IMR-90 (cell line): ENCODE data around the gene INPP1. TPM values are rescaled to one million over a fixed set of nuclear protein-coding genes. Genes with fewer than 3 reads are reported as not detected.
A peak's percentile ranks its signal among the peaks of the same experiment; 100 is the strongest.

Source experiments
- ATAC-seq: fragments of 200-7000 bp; cut with Tn5 transposase; 2 replicates; pipeline ENCODE4 v1.9.1; 2020; ENCODE audit warnings: low read depth, mild to moderate bottlenecking, moderate library complexity
- BruUV-seq: library from RNA; stranded (reverse); fragments of 400-500 nt; replicated peaks from 2 replicates; lab custom pipeline; 2021; lab: Mats Ljungman, UMichigan
- CTCF ChIA-PET: fragments of 300-600 bp; formaldehyde crosslinking; extraction: SDS; loops from one replicate; lab custom pipeline; 2021; ENCODE audit warnings: antibody characterized with exemption; lab: Yijun Ruan, JAX
- POLR2A ChIA-PET: fragments of 300-600 bp; sonication (Branson Sonifier 250); formaldehyde crosslinking; loops from one replicate; lab custom pipeline; 2022; ENCODE audit warnings: antibody characterized with exemption; ENCODE audit not compliant: unreplicated experiment; lab: Charles Lee
- DNase-seq: peaks from one replicate; pipeline ENCODE4 v3.0.0; 2013
- H2AFZ ChIP-seq: replicated peaks from 2 replicates; pipeline ENCODE3; 2013; ENCODE audit warnings: low read length, mild to moderate bottlenecking; ENCODE audit not compliant: poor library complexity
- H2AK5ac ChIP-seq: 2 replicates; pipeline ENCODE4 v1.6.1; 2013; ENCODE audit warnings: low read depth, low read length, inconsistent platforms
- H2AK9ac ChIP-seq: replicated peaks from 2 replicates; pipeline ENCODE3; 2013; ENCODE audit warnings: mild to moderate bottlenecking, low read depth, low read length, moderate library complexity; ENCODE audit not compliant: poor library complexity
- H2BK120ac ChIP-seq: 2 replicates; pipeline ENCODE4 v1.6.1; 2013; ENCODE audit warnings: low read depth, low read length, inconsistent platforms
- H2BK15ac ChIP-seq: 3 replicates; pipeline ENCODE4 v1.6.1; 2013; ENCODE audit warnings: low read depth, low read length, inconsistent platforms
- H2BK20ac ChIP-seq: 2 replicates; pipeline ENCODE4 v1.6.1; 2013; ENCODE audit warnings: low read depth, mild to moderate bottlenecking, inconsistent platforms, low read length, moderate library complexity
- H2BK5ac ChIP-seq: 2 replicates; pipeline ENCODE4 v1.6.1; 2013; ENCODE audit warnings: mild to moderate bottlenecking, low read depth, low read length, inconsistent platforms; ENCODE audit not compliant: poor library complexity, severe bottlenecking
- H3K14ac ChIP-seq: replicated peaks from 2 replicates; pipeline ENCODE4 v1.6.1; 2013; ENCODE audit warnings: low read depth, low read length, inconsistent platforms
- H3K18ac ChIP-seq: 2 replicates; pipeline ENCODE4 v1.6.1; 2013; ENCODE audit warnings: low read depth, low read length, control low read depth
- H3K23ac ChIP-seq: 2 replicates; pipeline ENCODE4 v1.6.1; 2013; ENCODE audit warnings: low read depth, low read length, inconsistent platforms
- H3K27ac ChIP-seq: 2 replicates; pipeline ENCODE4 v1.5.1; 2013; ENCODE audit warnings: mild to moderate bottlenecking, control low read depth, low read length; ENCODE audit not compliant: insufficient read depth
- H3K27me3 ChIP-seq: 2 replicates; pipeline ENCODE4 v1.6.1; 2013; ENCODE audit warnings: low read length; ENCODE audit not compliant: control insufficient read depth, insufficient read depth
- H3K36me3 ChIP-seq: 2 replicates; pipeline ENCODE4 v1.6.1; 2013; ENCODE audit warnings: low read length, mixed read lengths; ENCODE audit not compliant: control insufficient read depth, insufficient read depth
- H3K4ac ChIP-seq: 2 replicates; pipeline ENCODE4 v1.6.1; 2013; ENCODE audit warnings: low read depth, low read length, inconsistent platforms
- H3K4me1 ChIP-seq: 2 replicates; pipeline ENCODE4 v1.6.1; 2013; ENCODE audit warnings: low read length, mixed read lengths; ENCODE audit not compliant: control insufficient read depth, insufficient read depth
- H3K4me2 ChIP-seq: 2 replicates; pipeline ENCODE4 v1.6.1; 2013; ENCODE audit warnings: low read depth, mild to moderate bottlenecking, control low read depth, low read length, moderate library complexity
- H3K4me3 ChIP-seq: 2 replicates; pipeline ENCODE4 v1.5.1; 2013; ENCODE audit warnings: low read depth, mild to moderate bottlenecking, control low read depth, low read length, moderate library complexity; ENCODE audit not compliant: insufficient read depth
- H3K56ac ChIP-seq: 2 replicates; pipeline ENCODE4 v1.6.1; 2013; ENCODE audit warnings: low read length, inconsistent platforms; ENCODE audit not compliant: insufficient read depth; ENCODE audit errors: extremely low read depth
- H3K79me1 ChIP-seq, 2 experiments: 2 replicates each; pipeline ENCODE4 v1.6.1; 2013; ENCODE audit warnings: low read length in 2 of 2, inconsistent platforms in 1 of 2, low read depth in 1 of 2
- H3K9ac ChIP-seq: 2 replicates; pipeline ENCODE4 v1.6.1; 2013; ENCODE audit warnings: low read depth, low read length, control low read depth
- H3K9me1 ChIP-seq: 2 replicates; pipeline ENCODE4 v1.6.1; 2013; ENCODE audit warnings: low read length, inconsistent platforms; ENCODE audit not compliant: insufficient read depth
- H3K9me3 ChIP-seq: 2 replicates; pipeline ENCODE4 v1.6.1; 2013; ENCODE audit warnings: low read length; ENCODE audit not compliant: control insufficient read depth, insufficient read depth
- H4K20me1 ChIP-seq: 2 replicates; pipeline ENCODE4 v1.6.1; 2013; ENCODE audit warnings: low read length, inconsistent platforms; ENCODE audit not compliant: insufficient read depth
- H4K5ac ChIP-seq: 2 replicates; pipeline ENCODE4 v1.6.1; 2013; ENCODE audit warnings: mild to moderate bottlenecking, low read depth, low read length, control low read depth
- H4K8ac ChIP-seq, 2 experiments: 2 replicates each; pipeline ENCODE4 v1.6.1; 2013; ENCODE audit warnings: low read depth in 2 of 2, low read length in 2 of 2, control low read depth in 1 of 2, inconsistent platforms in 1 of 2
- H4K91ac ChIP-seq: 2 replicates; pipeline ENCODE4 v1.6.1; 2013; ENCODE audit warnings: low read depth, low read length, inconsistent platforms; ENCODE audit not compliant: insufficient read depth
- BHLHE40 ChIP-seq: fragments of 150-350 bp; IDR thresholded peaks from 2 replicates; pipeline ENCODE4 v1.6.1; 2016; ENCODE audit warnings: mild to moderate bottlenecking, low read depth, low read length
- CEBPB ChIP-seq: IDR thresholded peaks from 2 replicates; pipeline ENCODE4 v1.6.1; 2012; ENCODE audit warnings: low read depth, low read length, improper control_type of control experiment
- CHD1 ChIP-seq: IDR thresholded peaks from 2 replicates; pipeline ENCODE4 v1.6.1; 2012; ENCODE audit warnings: low read depth, low read length, improper control_type of control experiment
- FOS ChIP-seq: fragments of 150-350 bp; IDR thresholded peaks from 2 replicates; pipeline ENCODE4 v1.6.1; 2016; ENCODE audit warnings: low read depth, low read length
- MXI1 ChIP-seq: IDR thresholded peaks from 2 replicates; pipeline ENCODE4 v1.6.1; 2012; ENCODE audit warnings: low read depth, mild to moderate bottlenecking, low read length, moderate library complexity, borderline replicate concordance
- POLR2A ChIP-seq: IDR thresholded peaks from 2 replicates; pipeline ENCODE4 v1.6.1; 2012; ENCODE audit warnings: mild to moderate bottlenecking, low read depth, low read length
- RAD21 ChIP-seq: IDR thresholded peaks from 2 replicates; pipeline ENCODE4 v1.6.1; 2012; ENCODE audit warnings: low read length, improper control_type of control experiment
- WGBS, 2 experiments: methylation state at CpG; one replicate each; pipeline versions ENCODE4 v1.1.5 to v1.1.7; 2013; ENCODE audit warnings: missing lambda C conversion rate in 2 of 2; ENCODE audit not compliant: insufficient read length in 1 of 2; ENCODE audit errors: extremely low coverage in 2 of 2; 5-methylcytosine and 5-hydroxymethylcytosine counted together
- dilution Hi-C: fragments of 300-500 bp; cut with HindIII; formaldehyde crosslinking; loops from one replicate; pipeline ENCODE4 v1.14.3; 2018; ENCODE audit warnings: low sequenced_read_pairs; ENCODE audit not compliant: unreplicated experiment
- in situ Hi-C: fragments of 300-500 bp; cut with MboI; formaldehyde crosslinking; loops from 3 replicates; pipeline ENCODE4 v1.14.3; 2019; ENCODE audit warnings: low sequenced_read_pairs, inconsistent platforms, mixed read lengths
- intact Hi-C: fragments of 100-400 bp; cut with micrococcal nuclease; formaldehyde crosslinking; loops from 2 replicates; pipeline ENCODE4 v1.10.0; 2022
- polyA plus RNA-seq, 3 experiments: library from polyadenylated mRNA; depleted of rRNA; stranded (reverse); fragments of >200 nt; gene quantifications; 2 replicates each; pipeline ENCODE4 v1.2.3, GENCODE V29; 2012; ENCODE audit warnings: low replicate concordance in 1 of 3
- total RNA-seq: library from RNA; depleted of rRNA; stranded (reverse); fragments of >200 nt; gene quantifications from 2 replicates; pipeline ENCODE4 v1.2.3, GENCODE V29; 2012
- TF ChIP-seq, protein P1 (sequence below): fragments of 150-350 bp; IDR thresholded peaks from 2 replicates; pipeline ENCODE4 v1.6.1; 2016; ENCODE audit warnings: low read depth, mild to moderate bottlenecking, low read length, moderate library complexity, borderline replicate concordance
- TF ChIP-seq, protein P2 (sequence below): conservative IDR thresholded peaks from 2 replicates; pipeline ENCODE4 v1.5.1; 2012; ENCODE audit warnings: mild to moderate bottlenecking, low read depth, low read length, improper control_type of control experiment

INPP1 gene
- total and polyA plus RNA-seq, 2 of the 4 experiments (the other 2 are of a cell fraction): 4.1 to 10.1 TPM

DNA sequence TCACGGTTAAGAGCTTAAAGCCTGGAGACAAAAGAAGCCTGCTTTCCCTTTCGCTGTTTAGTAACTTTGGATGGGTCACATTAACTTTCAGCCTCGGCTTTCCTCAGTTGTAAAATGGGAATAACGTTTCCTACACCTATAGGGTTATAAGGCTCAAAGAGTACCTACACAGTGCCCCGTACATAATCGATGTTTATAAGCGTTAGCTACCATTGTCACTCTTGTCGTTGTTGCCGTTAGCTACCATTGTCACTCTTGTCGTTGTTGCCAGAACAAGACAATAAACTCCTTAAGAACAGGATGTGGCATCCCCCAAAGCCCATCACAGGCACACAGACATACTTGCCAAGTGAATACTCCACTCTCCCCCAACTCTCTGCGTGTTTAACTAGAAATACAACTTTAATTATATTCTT lies 63.9 kb downstream of the INPP1 start:
- CTCF ChIA-PET: interaction anchor here (0.6 kb wide), 1 partner anchor 1129 kb away, joined by 3 read pairs; no protein-coding TSS in a partner anchor

More for the DNA sequence above, 63.9 kb downstream of the INPP1 start:
- WGBS, 2 experiments: 40% methylated on average over 3 of the region's 11 CpGs; no CpG with 5 or more reads in 1 of the 2 experiments
- no peak overlapping the region for H3K27ac ChIP-seq
- no TSS peak for BruUV-seq
- no peak overlapping the region for H3K4ac ChIP-seq
- POLR2A ChIA-PET: no interaction called here
- in situ Hi-C loops (no loop called here), dilution Hi-C loops (no loop called here), intact Hi-C loops (loop anchor here (5.0 kb wide), 2 partner anchors 60 to 90 kb away; no protein-coding TSS in a partner anchor)
- no peaks in the 10 kb centered on the region for H3K4me1 ChIP-seq
- H2AFZ ChIP-seq: peak overlapping the region; percentile 95
- no peak overlapping the region; the same call in 1 of the 2 replicates for H3K4me2 ChIP-seq
- no peak overlapping the region for H2BK20ac ChIP-seq
- H4K20me1 ChIP-seq: no peaks in the 10 kb centered on the region
- no peaks in the 10 kb centered on the region for H3K79me1 ChIP-seq
- H3K36me3 ChIP-seq: no peaks in the 10 kb centered on the region
- no peaks in the 10 kb centered on the region for H3K9me3 ChIP-seq
- H3K18ac ChIP-seq: no peak overlapping the region
- no peak overlapping the region for H4K91ac ChIP-seq
- no peak overlapping the region for H4K8ac ChIP-seq
- H2BK15ac ChIP-seq: no peak overlapping the region
- H3K56ac ChIP-seq: no peak overlapping the region
- no peak overlapping the region for H3K14ac ChIP-seq
- H3K9me1 ChIP-seq: no peaks in the 10 kb centered on the region
- DNase-seq: no peak
- TF ChIP-seq RAD21: no peak
- no peak for TF ChIP-seq CEBPB
- no peak for TF ChIP-seq FOS
- no peak for TF ChIP-seq BHLHE40
- TF ChIP-seq, protein P1, sequence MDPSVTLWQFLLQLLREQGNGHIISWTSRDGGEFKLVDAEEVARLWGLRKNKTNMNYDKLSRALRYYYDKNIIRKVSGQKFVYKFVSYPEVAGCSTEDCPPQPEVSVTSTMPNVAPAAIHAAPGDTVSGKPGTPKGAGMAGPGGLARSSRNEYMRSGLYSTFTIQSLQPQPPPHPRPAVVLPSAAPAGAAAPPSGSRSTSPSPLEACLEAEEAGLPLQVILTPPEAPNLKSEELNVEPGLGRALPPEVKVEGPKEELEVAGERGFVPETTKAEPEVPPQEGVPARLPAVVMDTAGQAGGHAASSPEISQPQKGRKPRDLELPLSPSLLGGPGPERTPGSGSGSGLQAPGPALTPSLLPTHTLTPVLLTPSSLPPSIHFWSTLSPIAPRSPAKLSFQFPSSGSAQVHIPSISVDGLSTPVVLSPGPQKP: no peak
- TF ChIP-seq MXI1: no peak
- TF ChIP-seq, protein P2, sequence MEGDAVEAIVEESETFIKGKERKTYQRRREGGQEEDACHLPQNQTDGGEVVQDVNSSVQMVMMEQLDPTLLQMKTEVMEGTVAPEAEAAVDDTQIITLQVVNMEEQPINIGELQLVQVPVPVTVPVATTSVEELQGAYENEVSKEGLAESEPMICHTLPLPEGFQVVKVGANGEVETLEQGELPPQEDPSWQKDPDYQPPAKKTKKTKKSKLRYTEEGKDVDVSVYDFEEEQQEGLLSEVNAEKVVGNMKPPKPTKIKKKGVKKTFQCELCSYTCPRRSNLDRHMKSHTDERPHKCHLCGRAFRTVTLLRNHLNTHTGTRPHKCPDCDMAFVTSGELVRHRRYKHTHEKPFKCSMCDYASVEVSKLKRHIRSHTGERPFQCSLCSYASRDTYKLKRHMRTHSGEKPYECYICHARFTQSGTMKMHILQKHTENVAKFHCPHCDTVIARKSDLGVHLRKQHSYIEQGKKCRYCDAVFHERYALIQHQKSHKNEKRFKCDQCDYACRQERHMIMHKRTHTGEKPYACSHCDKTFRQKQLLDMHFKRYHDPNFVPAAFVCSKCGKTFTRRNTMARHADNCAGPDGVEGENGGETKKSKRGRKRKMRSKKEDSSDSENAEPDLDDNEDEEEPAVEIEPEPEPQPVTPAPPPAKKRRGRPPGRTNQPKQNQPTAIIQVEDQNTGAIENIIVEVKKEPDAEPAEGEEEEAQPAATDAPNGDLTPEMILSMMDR: no peak
- TF ChIP-seq POLR2A: no peak
- no peak for TF ChIP-seq CHD1
- H2AK9ac ChIP-seq: no peak overlapping the region
- H2BK5ac ChIP-seq: no peak overlapping the region
- H2AK5ac ChIP-seq: no peak overlapping the region
- H3K9ac ChIP-seq: no peak overlapping the region
- H3K23ac ChIP-seq: no peak overlapping the region
- H2BK120ac ChIP-seq: no peak overlapping the region
- peaks cover 13% of the 10 kb centered on the region; the same call in 1 of the 2 replicates for H3K27me3 ChIP-seq
- H3K4me3 ChIP-seq: no peak overlapping the region; the same call in 1 of the 2 replicates
- no peak for ATAC-seq
- no peak overlapping the region for H4K5ac ChIP-seq
